NB4 (cell line): ENCODE data around the gene NCAPG2.

ENCODE experiments used
- MYC ChIP-seq: IDR thresholded peaks from 2 replicates; pipeline ENCODE4 v1.6.1; 2011; ENCODE audit warnings: low read depth, low read length
- POLR2A ChIP-seq: IDR thresholded peaks from 2 replicates; pipeline ENCODE4 v1.6.1; 2011; ENCODE audit warnings: mild to moderate bottlenecking; ENCODE audit not compliant: insufficient read length; ENCODE audit errors: extremely low read depth
- TF ChIP-seq, protein P1 (sequence below): IDR thresholded peaks from one replicate; pipeline ENCODE4 v1.5.1; 2012; ENCODE audit warnings: low read depth, low read length
- TF ChIP-seq, protein P2 (sequence below): IDR thresholded peaks from 2 replicates; pipeline ENCODE4 v1.6.1; 2011; ENCODE audit warnings: low read depth, low read length

DNA sequence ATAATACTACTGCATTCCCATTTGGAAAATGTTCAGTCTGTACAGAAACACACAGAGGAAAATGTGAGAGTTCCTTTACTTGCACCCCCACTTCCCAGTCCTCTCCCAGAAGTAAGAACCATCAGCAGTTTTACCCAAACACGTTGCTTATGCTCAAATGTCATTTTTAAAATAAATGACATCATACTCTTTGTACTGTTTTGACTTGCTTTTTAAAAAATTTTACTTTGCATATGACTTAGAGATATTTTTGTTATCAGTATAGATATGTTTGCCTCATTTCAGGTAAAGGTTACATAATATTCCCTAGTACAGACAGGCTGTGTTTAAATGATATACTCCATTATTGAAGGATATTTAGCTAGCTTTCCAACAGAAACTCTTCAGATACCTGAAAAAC, 103.5 kb downstream of the NCAPG2 start:
- TF ChIP-seq, protein P1, sequence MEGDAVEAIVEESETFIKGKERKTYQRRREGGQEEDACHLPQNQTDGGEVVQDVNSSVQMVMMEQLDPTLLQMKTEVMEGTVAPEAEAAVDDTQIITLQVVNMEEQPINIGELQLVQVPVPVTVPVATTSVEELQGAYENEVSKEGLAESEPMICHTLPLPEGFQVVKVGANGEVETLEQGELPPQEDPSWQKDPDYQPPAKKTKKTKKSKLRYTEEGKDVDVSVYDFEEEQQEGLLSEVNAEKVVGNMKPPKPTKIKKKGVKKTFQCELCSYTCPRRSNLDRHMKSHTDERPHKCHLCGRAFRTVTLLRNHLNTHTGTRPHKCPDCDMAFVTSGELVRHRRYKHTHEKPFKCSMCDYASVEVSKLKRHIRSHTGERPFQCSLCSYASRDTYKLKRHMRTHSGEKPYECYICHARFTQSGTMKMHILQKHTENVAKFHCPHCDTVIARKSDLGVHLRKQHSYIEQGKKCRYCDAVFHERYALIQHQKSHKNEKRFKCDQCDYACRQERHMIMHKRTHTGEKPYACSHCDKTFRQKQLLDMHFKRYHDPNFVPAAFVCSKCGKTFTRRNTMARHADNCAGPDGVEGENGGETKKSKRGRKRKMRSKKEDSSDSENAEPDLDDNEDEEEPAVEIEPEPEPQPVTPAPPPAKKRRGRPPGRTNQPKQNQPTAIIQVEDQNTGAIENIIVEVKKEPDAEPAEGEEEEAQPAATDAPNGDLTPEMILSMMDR, result no peak
- TF ChIP-seq POLR2A (no peak), MYC (no peak)
- TF ChIP-seq, protein P2, sequence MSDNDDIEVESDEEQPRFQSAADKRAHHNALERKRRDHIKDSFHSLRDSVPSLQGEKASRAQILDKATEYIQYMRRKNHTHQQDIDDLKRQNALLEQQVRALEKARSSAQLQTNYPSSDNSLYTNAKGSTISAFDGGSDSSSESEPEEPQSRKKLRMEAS, result no peak
